GM13976 (cell line): ENCODE results near the gene PPP1R9B.

ENCODE experiments used
- DNase-seq: peaks from one replicate; pipeline ENCODE4 v3.0.0; 2012; ENCODE audit warnings: low spot score
- CTCF ChIP-seq: IDR thresholded peaks from 2 replicates; pipeline ENCODE4 v1.5.1; 2012; ENCODE audit warnings: borderline replicate concordance, mild to moderate bottlenecking; ENCODE audit not compliant: insufficient read depth; ENCODE audit errors: extremely low read depth, missing control alignments, control extremely low read depth
- in situ Hi-C: fragments of 300-500 bp; cut with MboI; formaldehyde crosslinking; loops from one replicate; pipeline ENCODE4 v1.12.0; 2022; ENCODE audit warnings: low sequenced_read_pairs, mixed read lengths, inconsistent platforms; ENCODE audit not compliant: unreplicated experiment

The PPP1R9B gene

GRCh38 chr17:50109207-50109606 is 41.3 kb downstream of the PPP1R9B start:
- in situ Hi-C loops = no loop called here
- no peak for TF ChIP-seq CTCF
- no peak for DNase-seq

DNA sequence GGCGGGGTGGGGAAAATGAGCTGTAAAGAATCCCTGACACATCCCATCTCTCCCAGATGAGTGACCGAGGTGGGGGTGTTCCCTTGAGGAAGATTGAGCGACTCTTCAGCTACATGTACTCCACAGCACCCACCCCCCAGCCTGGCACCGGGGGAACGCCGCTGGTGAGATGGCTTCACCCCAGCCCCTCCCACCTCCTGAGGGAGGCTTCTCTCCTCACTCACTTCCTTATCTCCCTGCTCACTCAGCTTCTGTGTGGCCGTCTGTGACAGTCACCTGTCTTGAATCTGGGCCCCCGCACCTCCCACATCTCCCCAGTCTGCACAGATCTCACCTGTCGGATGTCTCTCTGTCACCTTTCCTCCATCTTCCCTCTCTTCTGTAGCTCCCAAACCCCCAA is 41.9 kb downstream of the PPP1R9B start:
- TF ChIP-seq CTCF = no peak
- in situ Hi-C loops = no loop called here
- no peak for DNase-seq

DNA sequence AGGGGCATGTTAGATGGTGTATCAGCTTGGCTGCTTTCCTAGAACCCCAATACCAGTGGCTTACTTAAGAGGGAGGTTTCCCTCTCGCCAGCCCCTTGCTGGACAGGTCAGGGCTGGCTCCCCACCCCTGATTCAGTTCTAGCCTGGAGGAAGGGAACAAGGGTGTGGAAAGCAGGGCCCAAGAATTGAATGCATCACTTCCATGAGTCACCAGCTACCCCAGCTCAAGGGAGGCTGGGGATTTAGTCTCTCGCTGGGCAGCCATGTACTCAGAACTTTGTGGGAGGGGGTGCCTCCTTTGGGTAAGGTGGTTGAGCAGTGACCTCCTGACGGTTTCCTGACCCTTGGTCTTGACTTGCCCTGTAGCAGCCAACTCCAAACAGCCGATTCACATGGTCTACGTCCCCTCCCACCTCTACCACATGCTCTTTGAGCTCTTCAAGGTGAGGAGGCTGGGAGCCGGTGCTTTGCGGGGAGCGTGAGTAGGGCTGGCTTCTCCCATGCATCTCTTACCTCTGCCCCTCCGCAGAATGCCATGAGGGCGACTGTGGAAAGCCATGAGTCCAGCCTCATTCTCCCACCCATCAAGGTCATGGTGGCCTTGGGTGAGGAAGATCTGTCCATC is 42.6 kb downstream of the PPP1R9B start:
- DNase-seq = no peak
- TF ChIP-seq CTCF = no peak
- in situ Hi-C loops = no loop called here

DNA sequence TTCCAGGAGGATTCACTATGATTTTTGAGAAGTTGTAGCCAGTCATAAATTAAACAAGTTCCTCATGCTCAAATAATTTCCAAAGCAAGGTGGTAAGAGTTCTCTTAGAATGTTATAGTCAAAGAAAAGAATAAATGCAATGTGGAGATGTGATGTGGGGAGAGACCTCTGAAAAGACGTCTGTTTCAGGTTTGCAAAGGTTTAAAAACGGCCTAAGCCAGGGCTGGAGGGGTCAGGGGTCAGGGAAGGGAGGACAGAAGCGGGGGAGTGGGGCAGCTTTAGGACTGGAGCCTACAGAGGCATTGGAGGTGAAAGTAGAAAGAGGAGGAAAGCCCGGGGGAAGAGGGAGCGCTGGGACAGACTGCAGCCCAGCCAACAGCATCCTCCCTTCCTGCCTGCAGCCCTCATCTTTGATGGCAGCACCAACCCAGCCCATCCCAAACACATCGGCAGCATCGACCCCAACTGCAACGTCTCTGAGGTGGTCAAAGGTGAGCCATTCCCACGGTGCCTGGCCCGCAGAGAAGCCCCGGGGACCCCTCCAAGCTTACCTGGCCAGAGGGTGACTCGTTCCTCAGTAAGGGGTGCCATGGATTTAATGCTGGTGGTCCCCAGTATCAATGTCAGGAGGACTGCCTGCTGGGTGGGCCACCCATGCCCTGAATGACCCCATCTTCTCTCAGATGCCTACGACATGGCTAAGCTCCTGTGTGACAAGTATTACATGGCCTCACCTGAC is 43.9 kb downstream of the PPP1R9B start:
- in situ Hi-C loops = no loop called here
- no peak for DNase-seq
- no peak for TF ChIP-seq CTCF

- no peak for DNase-seq
- TF ChIP-seq CTCF = no peak
- in situ Hi-C loops = no loop called here
Measured at GRCh38 chr17:50105811-50106210, 44.7 kb downstream of the PPP1R9B start.

GRCh38 chr17:50103941-50104340 is 46.5 kb downstream of the PPP1R9B start:
- in situ Hi-C loops = no loop called here
- DNase-seq = no peak
- no peak for TF ChIP-seq CTCF
